ENCODE data around the gene PRKG1.

PRKG1 gene

GRCh38 chr10:52269233-52269632 is 1194.9 kb downstream of the PRKG1 start:
- Histone ChIP-seq H2AFZ (ENCODE audit: low read length) (no peak overlapping the region), H3K36me3 (replicated peaks in 1 of 2; ENCODE audit: control insufficient read depth in 2 of 2, insufficient read depth in 2 of 2, low read length in 2 of 2) (no peaks in the 10 kb centered on the region), H4K8ac (ENCODE audit: low read depth, low read length) (no peak overlapping the region), H2BK12ac (ENCODE audit: low read length) (no peak overlapping the region), H2AK5ac (ENCODE audit: low read depth, low read length) (no peak overlapping the region), H3K18ac (ENCODE audit: low read length) (no peak overlapping the region), H3K14ac (ENCODE audit: low read length) (no peak overlapping the region), H3K4me2 (ENCODE audit: insufficient read depth, low read length, poor library complexity, severe bottlenecking) (no peak overlapping the region), H2BK5ac (ENCODE audit: low read length) (no peak overlapping the region), H3K4me3 (ENCODE audit: low read length in 2 of 2) (no peak overlapping the region), H3K4ac (ENCODE audit: low read length) (no peak overlapping the region), H3K23ac (ENCODE audit: low read depth, low read length, poor library complexity) (no peak overlapping the region), H3K9ac (ENCODE audit: low read depth, low read length, poor library complexity) (no peak overlapping the region), H2BK120ac (ENCODE audit: low read depth, low read length) (no peak overlapping the region), H3K4me1 (ENCODE audit: control insufficient read depth in 2 of 2, insufficient read depth in 1 of 2, low read depth in 1 of 2, low read length in 2 of 2) (no peaks in the 10 kb centered on the region), H4K91ac (ENCODE audit: low read depth, low read length, poor library complexity) (no peak overlapping the region), H3K27ac (replicated peaks; ENCODE audit: low read length) (no peak overlapping the region), H3K9me3 (replicated peaks in 1 of 2; ENCODE audit: control insufficient read depth in 2 of 2, insufficient read depth in 1 of 2, low read depth in 1 of 2, low read length in 2 of 2) (no peaks in the 10 kb centered on the region), H2BK15ac (ENCODE audit: low read length) (no peak overlapping the region), H3K79me1 (ENCODE audit: low read depth, low read length) (no peaks in the 10 kb centered on the region), H3K27me3 (ENCODE audit: control insufficient read depth in 3 of 3, insufficient read depth in 3 of 3, low read depth in 1 of 3, low read length in 3 of 3) (no peaks in the 10 kb centered on the region)
- no CpG with 5 or more reads among the region's 4 CpGs for WGBS, 2 donors (ENCODE audit: extremely low coverage in 2 of 2, insufficient read length in 2 of 2, insufficient replicate concordance in 1 of 2)
- DNase-seq (ENCODE audit: low spot score), result no peak

GRCh38 chr10:52276163-52276562 is 1201.9 kb downstream of the PRKG1 start:
- Histone ChIP-seq H3K23ac (ENCODE audit: low read depth, low read length, poor library complexity) (no peak overlapping the region), H2BK120ac (ENCODE audit: low read depth, low read length) (no peak overlapping the region), H3K27me3 (ENCODE audit: control insufficient read depth in 3 of 3, insufficient read depth in 3 of 3, low read depth in 1 of 3, low read length in 3 of 3) (no peaks in the 10 kb centered on the region), H2BK5ac (ENCODE audit: low read length) (no peak overlapping the region), H2BK15ac (ENCODE audit: low read length) (no peak overlapping the region), H2AK5ac (ENCODE audit: low read depth, low read length) (no peak overlapping the region), H3K79me1 (ENCODE audit: low read depth, low read length) (no peaks in the 10 kb centered on the region), H3K9me3 (replicated peaks in 1 of 2; ENCODE audit: control insufficient read depth in 2 of 2, insufficient read depth in 1 of 2, low read depth in 1 of 2, low read length in 2 of 2) (peaks cover 0 to 3% of the 10 kb centered on the region in 2 donors), H3K4ac (ENCODE audit: low read length) (no peak overlapping the region), H3K27ac (replicated peaks; ENCODE audit: low read length) (no peak overlapping the region), H3K9ac (ENCODE audit: low read depth, low read length, poor library complexity) (no peak overlapping the region), H3K4me1 (ENCODE audit: control insufficient read depth in 2 of 2, insufficient read depth in 1 of 2, low read depth in 1 of 2, low read length in 2 of 2) (no peaks in the 10 kb centered on the region), H3K14ac (ENCODE audit: low read length) (no peak overlapping the region), H4K91ac (ENCODE audit: low read depth, low read length, poor library complexity) (no peak overlapping the region), H4K8ac (ENCODE audit: low read depth, low read length) (no peak overlapping the region), H3K4me2 (ENCODE audit: insufficient read depth, low read length, poor library complexity, severe bottlenecking) (no peak overlapping the region), H3K4me3 (ENCODE audit: low read length in 2 of 2) (no peak overlapping the region), H2BK12ac (ENCODE audit: low read length) (no peak overlapping the region), H2AFZ (ENCODE audit: low read length) (no peak overlapping the region), H3K36me3 (replicated peaks in 1 of 2; ENCODE audit: control insufficient read depth in 2 of 2, insufficient read depth in 2 of 2, low read length in 2 of 2) (no peaks in the 10 kb centered on the region), H3K18ac (ENCODE audit: low read length) (no peak overlapping the region)
- no peak for DNase-seq (ENCODE audit: low spot score)
- WGBS, 2 donors (ENCODE audit: extremely low coverage in 2 of 2, insufficient read length in 2 of 2, insufficient replicate concordance in 1 of 2), result no CpG with 5 or more reads among the region's 2 CpGs

- Histone ChIP-seq H2AFZ (ENCODE audit: low read length) (no peak overlapping the region), H2BK5ac (ENCODE audit: low read length) (no peak overlapping the region), H3K36me3 (replicated peaks in 1 of 2; ENCODE audit: control insufficient read depth in 2 of 2, insufficient read depth in 2 of 2, low read length in 2 of 2) (no peaks in the 10 kb centered on the region), H3K4me1 (ENCODE audit: control insufficient read depth in 2 of 2, insufficient read depth in 1 of 2, low read depth in 1 of 2, low read length in 2 of 2) (no peaks in the 10 kb centered on the region), H3K18ac (ENCODE audit: low read length) (no peak overlapping the region), H3K9me3 (replicated peaks in 1 of 2; ENCODE audit: control insufficient read depth in 2 of 2, insufficient read depth in 1 of 2, low read depth in 1 of 2, low read length in 2 of 2) (peaks cover 0 to 3% of the 10 kb centered on the region in 2 donors), H3K4ac (ENCODE audit: low read length) (no peak overlapping the region), H3K79me1 (ENCODE audit: low read depth, low read length) (no peaks in the 10 kb centered on the region), H4K8ac (ENCODE audit: low read depth, low read length) (no peak overlapping the region), H3K14ac (ENCODE audit: low read length) (no peak overlapping the region), H2BK120ac (ENCODE audit: low read depth, low read length) (no peak overlapping the region), H4K91ac (ENCODE audit: low read depth, low read length, poor library complexity) (no peak overlapping the region), H3K27me3 (ENCODE audit: control insufficient read depth in 3 of 3, insufficient read depth in 3 of 3, low read depth in 1 of 3, low read length in 3 of 3) (no peaks in the 10 kb centered on the region), H3K4me3 (ENCODE audit: low read length in 2 of 2) (no peak overlapping the region), H3K27ac (replicated peaks; ENCODE audit: low read length) (no peak overlapping the region), H2BK15ac (ENCODE audit: low read length) (no peak overlapping the region), H3K4me2 (ENCODE audit: insufficient read depth, low read length, poor library complexity, severe bottlenecking) (no peak overlapping the region), H3K9ac (ENCODE audit: low read depth, low read length, poor library complexity) (no peak overlapping the region), H3K23ac (ENCODE audit: low read depth, low read length, poor library complexity) (no peak overlapping the region), H2BK12ac (ENCODE audit: low read length) (no peak overlapping the region), H2AK5ac (ENCODE audit: low read depth, low read length) (no peak overlapping the region)
- no CpG with 5 or more reads among the region's 1 CpG for WGBS, 2 donors (ENCODE audit: extremely low coverage in 2 of 2, insufficient read length in 2 of 2, insufficient replicate concordance in 1 of 2)
- DNase-seq (ENCODE audit: low spot score), result no peak
Measured at GRCh38 chr10:52276986-52277385, 1202.7 kb downstream of the PRKG1 start.

GRCh38 chr10:52279546-52279945 is 1205.3 kb downstream of the PRKG1 start:
- Histone ChIP-seq H3K18ac (ENCODE audit: low read length) (no peak overlapping the region), H3K4me3 (ENCODE audit: low read length in 2 of 2) (no peak overlapping the region), H3K36me3 (replicated peaks in 1 of 2; ENCODE audit: control insufficient read depth in 2 of 2, insufficient read depth in 2 of 2, low read length in 2 of 2) (no peaks in the 10 kb centered on the region), H3K4me1 (ENCODE audit: control insufficient read depth in 2 of 2, insufficient read depth in 1 of 2, low read depth in 1 of 2, low read length in 2 of 2) (no peaks in the 10 kb centered on the region), H2BK12ac (ENCODE audit: low read length) (no peak overlapping the region), H3K4me2 (ENCODE audit: insufficient read depth, low read length, poor library complexity, severe bottlenecking) (no peak overlapping the region), H3K27me3 (ENCODE audit: control insufficient read depth in 3 of 3, insufficient read depth in 3 of 3, low read depth in 1 of 3, low read length in 3 of 3) (no peaks in the 10 kb centered on the region), H3K27ac (replicated peaks; ENCODE audit: low read length) (no peak overlapping the region), H4K8ac (ENCODE audit: low read depth, low read length) (no peak overlapping the region), H4K91ac (ENCODE audit: low read depth, low read length, poor library complexity) (no peak overlapping the region), H2BK5ac (ENCODE audit: low read length) (no peak overlapping the region), H2BK120ac (ENCODE audit: low read depth, low read length) (no peak overlapping the region), H3K79me1 (ENCODE audit: low read depth, low read length) (no peaks in the 10 kb centered on the region), H3K9ac (ENCODE audit: low read depth, low read length, poor library complexity) (no peak overlapping the region), H2BK15ac (ENCODE audit: low read length) (no peak overlapping the region), H3K23ac (ENCODE audit: low read depth, low read length, poor library complexity) (no peak overlapping the region), H3K9me3 (replicated peaks in 1 of 2; ENCODE audit: control insufficient read depth in 2 of 2, insufficient read depth in 1 of 2, low read depth in 1 of 2, low read length in 2 of 2) (peaks cover 0 to 3% of the 10 kb centered on the region in 2 donors), H2AK5ac (ENCODE audit: low read depth, low read length) (no peak overlapping the region), H3K4ac (ENCODE audit: low read length) (no peak overlapping the region), H2AFZ (ENCODE audit: low read length) (no peak overlapping the region), H3K14ac (ENCODE audit: low read length) (no peak overlapping the region)
- no peak for DNase-seq (ENCODE audit: low spot score)
- no CpG with 5 or more reads among the region's 3 CpGs for WGBS, 2 donors (ENCODE audit: extremely low coverage in 2 of 2, insufficient read length in 2 of 2, insufficient replicate concordance in 1 of 2)
